CD4-positive, CD25-positive, alpha-beta regulatory T cell (primary cell): ENCODE results near the gene FAM50B. TPM values are rescaled to one million over a fixed set of nuclear protein-coding genes. Genes with fewer than 3 reads are reported as not detected.

Source experiments
- ATAC-seq, 2 donors: fragments of 150-1000 bp; cut with Tn5 transposase; one replicate each; pipeline ENCODE4 v1.10.0; 2021; ENCODE audit warnings: low read depth in 2 of 2, moderate number of reproducible peaks in 2 of 2, moderate library complexity in 1 of 2
- DNase-seq, 3 donors: peaks; one replicate each; pipeline versions ENCODE4 v3.0.0 to v3.0.0-alpha.2; 2012 to 2022; ENCODE audit warnings: mixed read lengths in 1 of 3
- H3K27ac ChIP-seq: one replicate; pipeline ENCODE4 v1.7.0; 2013; ENCODE audit warnings: mild to moderate bottlenecking, low read length; ENCODE audit not compliant: insufficient read depth, poor library complexity, severe bottlenecking
- H3K27me3 ChIP-seq: one replicate; pipeline ENCODE4 v1.7.0; 2013; ENCODE audit warnings: low read length; ENCODE audit not compliant: control insufficient read depth, insufficient read depth
- H3K36me3 ChIP-seq: one replicate; pipeline ENCODE4 v1.7.0; 2013; ENCODE audit warnings: mild to moderate bottlenecking, low read length, moderate library complexity; ENCODE audit not compliant: control insufficient read depth, insufficient read depth
- H3K4me1 ChIP-seq: 2 replicates; pipeline ENCODE4 v1.7.0; 2013; ENCODE audit warnings: mild to moderate bottlenecking, low read length; ENCODE audit not compliant: insufficient read depth, control insufficient read depth, poor library complexity, severe bottlenecking
- H3K4me3 ChIP-seq: one replicate; pipeline ENCODE4 v1.7.0; 2013; ENCODE audit warnings: low read depth, mild to moderate bottlenecking, low read length, moderate library complexity
- H3K9me3 ChIP-seq, 2 experiments: 1 replicate in 1 of 2; 2 replicates in 1 of 2; pipeline ENCODE4 v1.7.0; 2013; ENCODE audit warnings: low read length in 2 of 2, mild to moderate bottlenecking in 1 of 2, moderate library complexity in 1 of 2; ENCODE audit not compliant: control insufficient read depth in 2 of 2
- H3K27ac Mint-ChIP-seq, 3 donors: one replicate each; pipeline ENCODE4 v1.8.0; 2020 to 2022; ENCODE audit warnings: mild to moderate bottlenecking in 3 of 3, mixed read lengths in 3 of 3, moderate library complexity in 2 of 3
- H3K27me3 Mint-ChIP-seq: one replicate; pipeline ENCODE4 v1.8.0; 2022; ENCODE audit warnings: mild to moderate bottlenecking, mixed read lengths
- H3K36me3 Mint-ChIP-seq: one replicate; pipeline ENCODE4 v1.8.0; 2020; ENCODE audit warnings: mixed read lengths
- H3K4me1 Mint-ChIP-seq, 4 donors: one replicate each; pipeline ENCODE4 v1.8.0; 2020 to 2022; ENCODE audit warnings: mixed read lengths in 4 of 4, mild to moderate bottlenecking in 1 of 4
- H3K4me3 Mint-ChIP-seq, 4 donors: one replicate each; pipeline ENCODE4 v1.8.0; 2020 to 2022; ENCODE audit warnings: mild to moderate bottlenecking in 4 of 4, mixed read lengths in 4 of 4, moderate library complexity in 3 of 4
- H3K9me3 Mint-ChIP-seq, 7 donors: one replicate each; pipeline ENCODE4 v1.8.0; 2020 to 2022; ENCODE audit warnings: mixed read lengths in 7 of 7, mild to moderate bottlenecking in 3 of 7, moderate library complexity in 2 of 7
- polyA plus RNA-seq, 4 donors: library from polyadenylated mRNA; unstranded; fragments of 300-500 nt; fragmentation: Illumina TruSeq; gene quantifications; one replicate each; pipeline ENCODE4 v1.2.3, GENCODE V29; 2021
- total RNA-seq: library from RNA; stranded (reverse); gene quantifications from one replicate; pipeline ENCODE4 v1.2.3, GENCODE V29; 2022

Gene FAM50B
- total and polyA plus RNA-seq, 5 donors from 2014 or later, result 6.0 to 23.8 (median 21.1) TPM

DNA sequence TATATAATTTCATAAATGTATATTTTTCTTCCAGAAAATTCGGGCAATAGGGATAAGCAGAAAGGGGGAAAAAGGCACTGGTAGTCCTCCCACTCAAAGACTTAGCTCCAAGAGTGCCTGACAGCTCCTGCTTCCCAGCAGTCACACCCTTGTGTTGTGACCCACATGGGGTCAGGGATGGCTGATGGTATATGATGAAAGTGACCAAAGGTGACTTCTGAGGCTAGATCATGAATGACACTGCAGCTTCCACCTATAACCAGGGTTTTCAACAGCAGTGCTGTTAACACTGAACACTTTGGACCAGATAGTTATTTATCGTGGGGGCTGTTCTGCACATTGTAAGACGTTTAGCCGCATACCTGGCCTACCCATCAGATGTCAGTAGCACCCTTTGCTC lies 22.3 kb downstream of the FAM50B start:
- H3K36me3 Mint-ChIP-seq, result no peaks in the 10 kb centered on the region

GRCh38 chr6:3871939-3872338 lies 22.8 kb downstream of the FAM50B start:
- DNase-seq (no peak), ATAC-seq (no peak)
- Histone ChIP-seq H3K9me3 (no peaks in the 10 kb centered on the region), H3K36me3 (no peaks in the 10 kb centered on the region), H3K4me1 (peaks cover 24% of the 10 kb centered on the region), H3K4me3 (no peak overlapping the region), H3K27ac (no peak overlapping the region), H3K27me3 (no peaks in the 10 kb centered on the region)
- Mint-ChIP-seq H3K36me3 (no peaks in the 10 kb centered on the region), H3K4me3 (no peak overlapping the region), H3K27ac (no peak overlapping the region), H3K4me1 (peaks cover 8 to 33% (median 25%) of the 10 kb centered on the region in 4 donors), H3K9me3 (no peaks in the 10 kb centered on the region), H3K27me3 (peaks cover 4% of the 10 kb centered on the region)

More for the DNA sequence above, 22.3 kb downstream of the FAM50B start:
- Mint-ChIP-seq H3K9me3 (no peaks in the 10 kb centered on the region), H3K4me1 (peaks cover 8 to 34% (median 25%) of the 10 kb centered on the region in 4 donors), H3K4me3 (no peak overlapping the region), H3K27me3 (peaks cover 4% of the 10 kb centered on the region), H3K27ac (no peak overlapping the region)
- H3K4me3 ChIP-seq, result no peak overlapping the region
- no peaks in the 10 kb centered on the region for H3K36me3 ChIP-seq
- no peaks in the 10 kb centered on the region for H3K27me3 ChIP-seq
- ATAC-seq (no peak), DNase-seq (no peak)
- H3K27ac ChIP-seq, result no peak overlapping the region
- H3K4me1 ChIP-seq, result peaks cover 24% of the 10 kb centered on the region
- H3K9me3 ChIP-seq, result no peaks in the 10 kb centered on the region

DNA sequence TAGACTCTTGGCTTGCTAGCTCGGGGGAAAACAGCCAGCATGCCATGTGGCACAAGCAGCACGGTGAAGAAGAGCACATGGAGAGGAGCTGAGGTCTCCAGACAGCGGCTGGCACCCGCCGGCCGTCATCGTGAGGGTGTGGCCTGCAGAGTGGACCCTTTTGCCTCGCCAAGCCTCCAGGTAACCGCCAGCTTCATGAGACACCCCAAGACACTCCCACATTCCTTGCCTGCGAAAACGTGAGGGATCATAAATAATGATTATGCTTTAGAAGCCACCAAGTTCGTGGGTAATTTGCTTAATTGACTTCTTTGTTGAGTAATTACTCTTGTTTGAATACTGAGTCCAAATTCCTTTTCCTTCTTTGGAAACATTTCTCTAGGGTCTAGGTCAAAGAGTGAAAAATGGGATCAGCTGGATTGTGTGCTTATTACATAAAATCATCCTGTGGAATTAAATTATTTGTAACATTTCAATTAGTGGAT lies 23.2 kb downstream of the FAM50B start:
- Histone ChIP-seq H3K4me1 (peaks cover 24% of the 10 kb centered on the region), H3K9me3 (no peaks in the 10 kb centered on the region), H3K27ac (no peak overlapping the region), H3K4me3 (no peak overlapping the region), H3K27me3 (no peaks in the 10 kb centered on the region), H3K36me3 (no peaks in the 10 kb centered on the region)
- H3K4me1 Mint-ChIP-seq, result peaks cover 8 to 31% (median 24%) of the 10 kb centered on the region in 4 donors
- H3K36me3 Mint-ChIP-seq, result no peaks in the 10 kb centered on the region
- H3K4me3 Mint-ChIP-seq, result no peak overlapping the region
- ATAC-seq, result no peak
- no peak for DNase-seq
- peaks cover 4% of the 10 kb centered on the region for H3K27me3 Mint-ChIP-seq
- no peak overlapping the region for H3K27ac Mint-ChIP-seq
- H3K9me3 Mint-ChIP-seq, result no peaks in the 10 kb centered on the region

DNA sequence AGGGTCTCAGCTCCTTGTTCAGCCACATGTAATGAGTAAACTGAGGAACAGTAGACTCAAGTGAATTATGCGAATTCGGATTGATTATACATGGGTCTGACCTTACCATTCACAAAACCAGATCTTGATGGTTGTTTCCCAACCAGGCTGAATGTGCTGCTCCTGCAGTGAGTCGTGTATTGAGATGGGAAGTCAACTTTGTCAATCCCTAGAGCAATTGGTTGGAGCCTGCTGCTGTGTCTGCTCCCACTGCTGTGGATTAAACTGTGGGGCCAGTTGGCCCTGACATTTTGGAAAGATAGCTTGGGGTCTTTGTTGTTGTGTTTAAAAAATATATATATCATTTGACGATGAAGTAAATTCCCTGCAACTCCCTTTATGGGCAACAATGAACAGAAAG lies 23.9 kb downstream of the FAM50B start:
- H3K27me3 Mint-ChIP-seq, result peaks cover 4% of the 10 kb centered on the region
- no peak for ATAC-seq

GRCh38 chr6:3874069-3874468 lies 24.9 kb downstream of the FAM50B start:
- peaks cover 4 to 17% (median 15%) of the 10 kb centered on the region in 4 donors for H3K4me1 Mint-ChIP-seq

More for the DNA sequence above, 23.9 kb downstream of the FAM50B start:
- H3K36me3 ChIP-seq, result no peaks in the 10 kb centered on the region
- no peak overlapping the region for H3K27ac ChIP-seq
- Mint-ChIP-seq H3K36me3 (no peaks in the 10 kb centered on the region), H3K9me3 (no peaks in the 10 kb centered on the region), H3K4me1 (peaks cover 6 to 25% (median 19%) of the 10 kb centered on the region in 4 donors), H3K27ac (no peak overlapping the region), H3K4me3 (no peak overlapping the region)
- no peak for DNase-seq
- H3K4me3 ChIP-seq, result no peak overlapping the region
- no peaks in the 10 kb centered on the region for H3K9me3 ChIP-seq
- H3K27me3 ChIP-seq, result no peaks in the 10 kb centered on the region
- peaks cover 19% of the 10 kb centered on the region for H3K4me1 ChIP-seq

DNA sequence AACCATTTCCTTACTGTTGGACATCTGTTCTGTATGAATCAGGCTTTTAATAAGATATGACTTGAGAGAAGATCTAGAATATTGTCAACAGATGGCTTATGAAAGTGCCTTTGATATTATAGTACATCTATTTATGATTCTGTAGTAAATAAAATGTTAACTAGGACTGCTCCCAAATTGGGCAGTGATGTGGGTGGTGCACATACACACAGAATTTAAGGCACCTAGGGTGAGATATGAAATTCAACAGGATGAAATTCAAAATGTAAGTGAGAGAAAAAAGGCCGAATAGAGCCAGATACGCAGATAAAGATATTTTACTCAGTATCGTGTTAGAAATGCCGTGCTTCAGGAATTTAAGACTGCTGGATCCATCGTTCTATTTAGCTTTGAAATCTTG lies 26.3 kb downstream of the FAM50B start:
- Mint-ChIP-seq H3K27me3 (peaks cover 4% of the 10 kb centered on the region), H3K4me3 (peak overlapping the region in 1 of 4 donors; percentile 44), H3K9me3 (no peaks in the 10 kb centered on the region), H3K36me3 (no peaks in the 10 kb centered on the region), H3K27ac (no peak overlapping the region), H3K4me1 (peaks cover 0 to 9% (median 1%) of the 10 kb centered on the region in 4 donors)
- Histone ChIP-seq H3K27ac (no peak overlapping the region), H3K27me3 (no peaks in the 10 kb centered on the region), H3K4me3 (no peak overlapping the region), H3K4me1 (no peaks in the 10 kb centered on the region), H3K36me3 (no peaks in the 10 kb centered on the region), H3K9me3 (no peaks in the 10 kb centered on the region)
- no peak for DNase-seq
- no peak for ATAC-seq

More at GRCh38 chr6:3874069-3874468, 24.9 kb downstream of the FAM50B start:
- peaks cover 4% of the 10 kb centered on the region for H3K27me3 Mint-ChIP-seq
- Histone ChIP-seq H3K4me3 (no peak overlapping the region), H3K4me1 (peaks cover 11% of the 10 kb centered on the region), H3K27me3 (no peaks in the 10 kb centered on the region), H3K36me3 (no peaks in the 10 kb centered on the region), H3K27ac (no peak overlapping the region), H3K9me3 (no peaks in the 10 kb centered on the region)
- ATAC-seq (no peak), DNase-seq (no peak)
- no peaks in the 10 kb centered on the region for H3K36me3 Mint-ChIP-seq
- H3K9me3 Mint-ChIP-seq, result no peaks in the 10 kb centered on the region
- no peak overlapping the region for H3K4me3 Mint-ChIP-seq
- no peak overlapping the region for H3K27ac Mint-ChIP-seq

DNA sequence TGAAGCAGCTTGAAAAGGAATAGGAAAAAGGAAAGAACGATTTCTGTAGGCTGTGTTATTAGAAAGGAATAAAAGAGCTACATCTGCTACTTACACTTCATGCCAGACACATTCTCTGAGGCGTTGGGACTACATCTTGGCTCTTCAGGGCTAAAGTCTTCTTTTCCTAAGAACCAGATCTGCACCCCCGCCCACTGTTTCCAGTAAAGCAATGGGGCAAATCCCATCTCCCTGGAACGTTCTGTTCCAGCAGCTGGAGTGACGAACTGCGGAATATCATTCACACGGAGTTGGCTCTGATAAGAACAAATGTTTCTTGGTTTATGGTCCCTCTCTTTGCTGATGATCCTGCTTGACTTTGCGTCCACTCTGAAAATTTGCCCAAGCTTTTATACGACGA lies 26.9 kb downstream of the FAM50B start:
- H3K27ac Mint-ChIP-seq, result no peak overlapping the region
- Histone ChIP-seq H3K27me3 (no peaks in the 10 kb centered on the region), H3K36me3 (no peaks in the 10 kb centered on the region), H3K4me3 (no peak overlapping the region), H3K27ac (no peak overlapping the region), H3K4me1 (no peaks in the 10 kb centered on the region), H3K9me3 (no peaks in the 10 kb centered on the region)
- ATAC-seq (no peak), DNase-seq (no peak)
- no peak overlapping the region for H3K4me3 Mint-ChIP-seq
- peaks cover 4% of the 10 kb centered on the region for H3K27me3 Mint-ChIP-seq
- H3K9me3 Mint-ChIP-seq, result no peaks in the 10 kb centered on the region
- H3K36me3 Mint-ChIP-seq, result no peaks in the 10 kb centered on the region
- H3K4me1 Mint-ChIP-seq, result peaks cover 0 to 9% (median 0%) of the 10 kb centered on the region in 4 donors

GRCh38 chr6:3876866-3877265 lies 27.7 kb downstream of the FAM50B start:
- Mint-ChIP-seq H3K27me3 (peaks cover 4% of the 10 kb centered on the region), H3K36me3 (no peaks in the 10 kb centered on the region), H3K9me3 (no peaks in the 10 kb centered on the region), H3K4me3 (no peak overlapping the region), H3K27ac (no peak overlapping the region), H3K4me1 (peaks cover 0 to 9% (median 0%) of the 10 kb centered on the region in 4 donors)
- Histone ChIP-seq H3K27ac (no peak overlapping the region), H3K27me3 (no peaks in the 10 kb centered on the region), H3K9me3 (no peaks in the 10 kb centered on the region), H3K36me3 (no peaks in the 10 kb centered on the region), H3K4me3 (no peak overlapping the region), H3K4me1 (no peaks in the 10 kb centered on the region)
- ATAC-seq (no peak), DNase-seq (no peak)
